GM12878 (cell line): ENCODE data around the gene HCAR3. TPM values are rescaled to one million over a fixed set of nuclear protein-coding genes. Genes with fewer than 3 reads are reported as not detected.

ENCODE experiments used
- ATAC-seq: fragments of 200-7000 bp; cut with Tn5 transposase; 3 replicates; pipeline ENCODE4 v1.9.1; 2020; ENCODE audit warnings: mild to moderate bottlenecking, moderate library complexity
- BruUV-seq: library from RNA; stranded (reverse); fragments of 400-500 nt; replicated peaks from 2 replicates; lab custom pipeline; 2021; lab: Mats Ljungman, UMichigan
- CTCF ChIA-PET: fragments of 300-600 bp; sonication (Branson Sonifier 250); formaldehyde crosslinking; extraction: SDS; loops from one replicate; lab custom pipeline; 2021; ENCODE audit warnings: inconsistent platforms; lab: Yijun Ruan, JAX
- POLR2A ChIA-PET: fragments of 350-600 bp; formaldehyde crosslinking; extraction: SDS; loops from one replicate; lab custom pipeline; 2021; ENCODE audit warnings: inconsistent platforms; lab: Charles Lee
- RAD21 ChIA-PET: fragments of 300-600 bp; sonication (Branson Sonifier 250); formaldehyde crosslinking; loops from one replicate; lab custom pipeline; 2023; ENCODE audit warnings: antibody characterized with exemption; ENCODE audit not compliant: unreplicated experiment; lab: Charles Lee
- SMC1A ChIA-PET: fragments of 300-600 bp; sonication (Branson Sonifier 250); formaldehyde crosslinking; loops from one replicate; lab custom pipeline; 2023; ENCODE audit not compliant: unreplicated experiment, uncharacterized antibody; lab: Charles Lee
- DNase-seq: peaks from one replicate; pipeline ENCODE4 v3.0.0-alpha.2; 2011; ENCODE audit warnings: low read depth, low spot score
- FAIRE-seq: peaks from 3 replicates; lab custom pipeline; 2011; peaks lifted over from hg19 to GRCh38; lab: Jason Lieb, UNC
- H2AFZ ChIP-seq: 2 replicates; pipeline ENCODE4 v1.6.0; 2011; ENCODE audit warnings: low read depth, low read length, control low read depth; ENCODE audit not compliant: control insufficient read depth
- H3K27ac ChIP-seq: 2 replicates; pipeline ENCODE4 v1.5.1; 2011; ENCODE audit warnings: control low read depth; ENCODE audit not compliant: control insufficient read depth, insufficient read depth
- H3K27me3 ChIP-seq, 2 experiments: replicated peaks in 1 of 2; 2 replicates each; pipeline versions ENCODE4 v1.6.0 to v1.6.1; 2011; ENCODE audit warnings: low read length in 1 of 2; ENCODE audit not compliant: control insufficient read depth in 2 of 2, insufficient read depth in 2 of 2
- H3K36me3 ChIP-seq, 2 experiments: 2 replicates each; pipeline ENCODE4 v1.5.1; 2011; ENCODE audit warnings: low read length in 1 of 2; ENCODE audit not compliant: control insufficient read depth in 2 of 2, insufficient read depth in 2 of 2
- H3K4me1 ChIP-seq: 2 replicates; pipeline ENCODE4 v1.6.1; 2011; ENCODE audit warnings: mild to moderate bottlenecking, low read length, moderate library complexity, mixed read lengths; ENCODE audit not compliant: control insufficient read depth, insufficient read depth
- H3K4me2 ChIP-seq: 2 replicates; pipeline ENCODE4 v1.6.0; 2011; ENCODE audit warnings: control low read depth; ENCODE audit not compliant: control insufficient read depth, insufficient read depth
- H3K4me3 ChIP-seq: fragments of 200-600 bp; sonication (generic); 2 replicates; pipeline ENCODE4 v1.5.1; 2016
- H3K79me2 ChIP-seq: 2 replicates; pipeline ENCODE4 v1.6.0; 2011; ENCODE audit warnings: low read length; ENCODE audit not compliant: control insufficient read depth, insufficient read depth
- H3K9ac ChIP-seq: 2 replicates; pipeline ENCODE4 v1.8.0; 2011; ENCODE audit warnings: low read length, control low read depth, mixed read lengths; ENCODE audit not compliant: control insufficient read depth, insufficient read depth
- H3K9me3 ChIP-seq: replicated peaks from 3 replicates; pipeline ENCODE4 v1.5.1; 2011; ENCODE audit warnings: mild to moderate bottlenecking, low read length; ENCODE audit not compliant: control insufficient read depth, insufficient read depth
- H4K20me1 ChIP-seq: 2 replicates; pipeline ENCODE4 v1.6.0; 2011; ENCODE audit not compliant: control insufficient read depth, insufficient read depth
- BCL3 ChIP-seq: IDR thresholded peaks from 2 replicates; pipeline ENCODE4 v1.6.1; 2011; ENCODE audit warnings: borderline replicate concordance, low read depth, mild to moderate bottlenecking, moderate library complexity, low read length; ENCODE audit not compliant: insufficient read depth, poor library complexity, severe bottlenecking
- CREB1 ChIP-seq: IDR thresholded peaks from 2 replicates; pipeline ENCODE4 v1.6.1; 2012; ENCODE audit warnings: low read depth, mild to moderate bottlenecking, inconsistent platforms
- EZH2 ChIP-seq: IDR thresholded peaks from 2 replicates; pipeline ENCODE4 v1.6.1; 2012; ENCODE audit warnings: low read depth, mild to moderate bottlenecking, control low read depth, inconsistent platforms, low read length, borderline replicate concordance; ENCODE audit not compliant: control insufficient read depth
- MTA2 ChIP-seq: fragments of 450-650 bp; IDR thresholded peaks from 2 replicates; pipeline ENCODE4 v1.6.1; 2016; ENCODE audit warnings: low read depth, mild to moderate bottlenecking, moderate library complexity
- MYB ChIP-seq: fragments of 150-350 bp; IDR thresholded peaks from 2 replicates; pipeline ENCODE4 v1.6.1; 2014; ENCODE audit warnings: mild to moderate bottlenecking, low read depth, low read length, borderline replicate concordance
- PAX8 ChIP-seq: fragments of 450-650 bp; IDR thresholded peaks from 2 replicates; pipeline ENCODE4 v1.6.1; 2017; ENCODE audit warnings: mild to moderate bottlenecking, moderate library complexity
- RCOR1 ChIP-seq: conservative IDR thresholded peaks from 2 replicates; pipeline ENCODE4 v1.6.1; 2012; ENCODE audit warnings: low read depth, low read length, improper control_type of control experiment
- RELA ChIP-seq: fragments of 450-650 bp; IDR thresholded peaks from 2 replicates; pipeline ENCODE4 v1.8.0; 2014; ENCODE audit warnings: borderline replicate concordance; ENCODE audit not compliant: partially characterized antibody
- TARDBP ChIP-seq: IDR thresholded peaks from 2 replicates; pipeline ENCODE4 v1.6.1; 2016; ENCODE audit warnings: borderline replicate concordance
- TBL1XR1 ChIP-seq: IDR thresholded peaks from 2 replicates; pipeline ENCODE4 v1.6.1; 2012; ENCODE audit warnings: low read depth, low read length, improper control_type of control experiment
- YY1 ChIP-seq: IDR thresholded peaks from 2 replicates; pipeline ENCODE4 v1.6.1; 2011; ENCODE audit warnings: low read depth, mild to moderate bottlenecking, low read length
- ZNF384 ChIP-seq: IDR thresholded peaks from 2 replicates; pipeline ENCODE4 v1.6.1; 2012; ENCODE audit warnings: low read depth, mild to moderate bottlenecking, low read length, improper control_type of control experiment, borderline replicate concordance
- WGBS: methylation state at CpG from one replicate; pipeline ENCODE4 v1.1.6; 2016; ENCODE audit warnings: low lambda C conversion rate; ENCODE audit not compliant: insufficient replicate concordance, insufficient coverage; ENCODE audit errors: missing lambda C conversion rate; 5-methylcytosine and 5-hydroxymethylcytosine counted together
- in situ Hi-C: fragments of 300-500 bp; cut with MboI; formaldehyde crosslinking; loops from 9 replicates; pipeline ENCODE4 v1.14.3; 2018; ENCODE audit warnings: mixed read lengths
- intact Hi-C: fragments of 100-400 bp; cut with micrococcal nuclease; formaldehyde crosslinking; loops from one replicate; pipeline ENCODE4 v1.14.2; 2022; ENCODE audit not compliant: unreplicated experiment
- polyA plus RNA-seq, 11 experiments: library from polyadenylated mRNA; depleted of rRNA in 4 of 11; unstranded in 6 of 11; stranded (reverse) in 5 of 11; fragments of >200 nt; fragmentation: Nextera tagmentation in 4 of 11; fragmentation: Illumina TruSeq in 1 of 11; extraction: Ambion mirVana in 4 of 11; extraction: Trizol in 1 of 11; gene quantifications; 1 replicate in 1 of 11; 2 replicates in 10 of 11; pipeline versions ENCODE4 v1.2.1 to v1.2.3, GENCODE V29; 2011 to 2016; ENCODE audit warnings: inconsistent platforms in 2 of 11, missing spikeins in 2 of 11, low read depth in 1 of 11
- total RNA-seq, 4 experiments: library from RNA; depleted of rRNA in 3 of 4; stranded (reverse); fragments of >200 nt in 3 of 4; fragmentation: Illumina TruSeq in 1 of 4; extraction: Trizol in 1 of 4; gene quantifications; 2 replicates each; pipeline versions ENCODE4 v1.2.1 to v1.2.3, GENCODE V29; 2013 to 2021

Gene HCAR3
- total and polyA plus RNA-seq, 10 of the 15 experiments (the other 5 are each of a cell fraction or from before 2014, with no cell fraction given), result 0.57 to 3.0 (median 2.2) TPM

- H3K27me3 ChIP-seq, result no peaks in the 10 kb centered on the region
- in situ Hi-C loops, result no loop called here
- RAD21 ChIA-PET, result interaction anchor here (0.6 kb wide), 1 partner anchor 81 kb away, joined by 3 read pairs; no protein-coding TSS in a partner anchor
- SMC1A ChIA-PET, result interaction anchor here (1.2 to 1.3 kb wide), 2 partner anchors 14 to 101 kb away, joined by 3 to 5 read pairs; no protein-coding TSS in a partner anchor
- WGBS, result 65% methylated on average over 7 of the region's 7 CpGs
- no peaks in the 10 kb centered on the region for H3K79me2 ChIP-seq
- no peaks in the 10 kb centered on the region for H4K20me1 ChIP-seq
- no peak overlapping the region for H3K9ac ChIP-seq
- DNase-seq, result no peak
- H2AFZ ChIP-seq, result no peak overlapping the region
- TF ChIP-seq TARDBP (no peak), CREB1 (no peak), RELA (no peak), ZNF384 (no peak), MTA2 (no peak), BCL3 (no peak), TBL1XR1 (no peak), YY1 (no peak), PAX8 (no peak), EZH2 (no peak), MYB (no peak), RCOR1 (no peak)
- POLR2A ChIA-PET, result interaction anchor here (0.5 to 1.0 kb wide), 2 partner anchors 91 to 184 kb away, joined by 4 to 5 read pairs; no protein-coding TSS in a partner anchor
- H3K27ac ChIP-seq, result no peak overlapping the region
- no peak for FAIRE-seq
- H3K36me3 ChIP-seq, result no peaks in the 10 kb centered on the region
- CTCF ChIA-PET, result no interaction called here
- BruUV-seq, result no TSS peak
- peaks cover 2% of the 10 kb centered on the region; the same call in 1 of the 3 replicates for H3K9me3 ChIP-seq
- intact Hi-C loops, result no loop called here
- no peak overlapping the region for H3K4me3 ChIP-seq
- ATAC-seq, result no peak
- H3K4me1 ChIP-seq, result peaks cover 7% of the 10 kb centered on the region
- no peak overlapping the region for H3K4me2 ChIP-seq
These were observed 22.0 kb upstream of the HCAR3 start for GRCh38 chr12:122738571-122738970.
